ENCODE measurements around the gene RAI1. TPM values are rescaled to one million over a fixed set of nuclear protein-coding genes. Genes with fewer than 3 reads are reported as not detected.

Gene RAI1
- total RNA-seq, 1 experiment from 2014 or later = 13.1 TPM

GRCh38 chr17:17750881-17751280 is 69.6 kb downstream of the RAI1 start:
- no peak for DNase-seq (ENCODE audit: low read depth)

- no peak for DNase-seq (ENCODE audit: low read depth)
Observed at GRCh38 chr17:17751489-17752088, 70.3 kb downstream of the RAI1 start.

GRCh38 chr17:17752089-17752820 is 71.0 kb downstream of the RAI1 start:
- peak; percentile 90 for DNase-seq (ENCODE audit: low read depth)

GRCh38 chr17:17752821-17753321 is 71.6 kb downstream of the RAI1 start:
- DNase-seq (ENCODE audit: low read depth) = no peak

- no peak for DNase-seq (ENCODE audit: low read depth)
Observed at GRCh38 chr17:17754719-17755686, 73.7 kb downstream of the RAI1 start.

- DNase-seq (ENCODE audit: low read depth) = no peak
Observed at GRCh38 chr17:17755715-17756114, 74.5 kb downstream of the RAI1 start.

GRCh38 chr17:17757391-17757791 is 76.1 kb downstream of the RAI1 start:
- DNase-seq (ENCODE audit: low read depth) = no peak

GRCh38 chr17:17757956-17758845 is 76.9 kb downstream of the RAI1 start:
- DNase-seq (ENCODE audit: low read depth) = no peak

- no peak for DNase-seq (ENCODE audit: low read depth)
Observed at GRCh38 chr17:17758941-17759563, 77.8 kb downstream of the RAI1 start.

GRCh38 chr17:17760350-17760749 is 79.1 kb downstream of the RAI1 start:
- no peak for DNase-seq (ENCODE audit: low read depth)

GRCh38 chr17:17760872-17761550 is 79.8 kb downstream of the RAI1 start:
- no peak for DNase-seq (ENCODE audit: low read depth)

GRCh38 chr17:17761894-17762743 is 80.9 kb downstream of the RAI1 start:
- no peak for DNase-seq (ENCODE audit: low read depth)

GRCh38 chr17:17762744-17763105 is 81.5 kb downstream of the RAI1 start:
- no peak for DNase-seq (ENCODE audit: low read depth)

- DNase-seq (ENCODE audit: low read depth) = no peak
Observed at GRCh38 chr17:17763136-17763535, 81.9 kb downstream of the RAI1 start.

GRCh38 chr17:17763734-17764133 is 82.5 kb downstream of the RAI1 start:
- no peak for DNase-seq (ENCODE audit: low read depth)

GRCh38 chr17:17765359-17766076 is 84.3 kb downstream of the RAI1 start:
- no peak for DNase-seq (ENCODE audit: low read depth)

GRCh38 chr17:17766077-17766743 is 85.0 kb downstream of the RAI1 start:
- no peak for DNase-seq (ENCODE audit: low read depth)

GRCh38 chr17:17766744-17767120 is 85.5 kb downstream of the RAI1 start:
- no peak for DNase-seq (ENCODE audit: low read depth)
